NAMALWA (cell line): ENCODE measurements around the gene SLC36A3.
"Not testable (repeated sequence)": the region's sequence is repeated elsewhere in the genome, so short reads cannot be mapped to it uniquely, and the experiment has no call there.

Experiments
- DNase-seq: peaks from one replicate; pipeline ENCODE4 v3.0.0-alpha.2; 2015; ENCODE audit warnings: low spot score

SLC36A3 gene

DNA sequence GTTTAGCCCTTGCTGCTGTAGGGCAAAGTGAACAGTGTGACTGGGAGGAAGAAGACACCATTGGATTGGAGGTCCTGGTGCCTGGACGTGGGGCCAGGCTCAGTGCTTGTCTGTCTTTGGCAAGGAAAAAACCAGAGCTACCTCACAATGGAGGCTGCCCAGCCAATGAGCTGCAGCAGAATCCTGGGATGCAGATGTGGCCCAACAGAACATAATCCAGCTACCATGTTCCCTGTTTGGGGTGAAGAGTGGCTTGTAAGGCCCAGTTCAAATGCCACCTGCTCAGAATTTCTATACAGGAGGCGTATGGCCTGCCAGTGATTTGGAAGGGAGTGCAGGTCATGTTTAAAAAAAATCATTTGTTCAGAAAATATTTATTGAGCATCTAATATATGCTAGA lies at the start of gene SLC36A3:
Gene SLC36A3 (minus strand): TSS at position 101 of the 400 bp plus-strand sequence. CDS start 412 bp downstream, outside the sequence.
- no peak for DNase-seq

DNA sequence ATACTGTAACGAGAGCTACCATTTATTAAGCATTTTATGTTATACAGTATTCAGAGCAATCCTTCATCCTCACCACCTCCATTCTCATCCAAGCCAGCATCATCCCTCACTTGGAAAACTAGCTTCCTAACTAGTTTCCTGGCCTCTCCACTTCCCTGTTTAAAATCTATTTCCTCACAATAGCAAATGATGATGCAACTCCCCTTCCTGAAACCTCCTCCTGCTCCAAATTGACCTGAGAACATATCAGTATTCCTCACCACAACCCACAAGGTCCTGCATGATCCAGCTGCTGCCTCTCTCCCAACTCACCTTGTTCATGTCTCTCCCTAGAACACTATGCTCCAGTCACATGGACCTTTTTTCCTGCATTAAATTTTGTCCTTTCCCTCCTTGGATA lies 48.1 kb upstream of the SLC36A3 start:
- DNase-seq: no peak

DNA sequence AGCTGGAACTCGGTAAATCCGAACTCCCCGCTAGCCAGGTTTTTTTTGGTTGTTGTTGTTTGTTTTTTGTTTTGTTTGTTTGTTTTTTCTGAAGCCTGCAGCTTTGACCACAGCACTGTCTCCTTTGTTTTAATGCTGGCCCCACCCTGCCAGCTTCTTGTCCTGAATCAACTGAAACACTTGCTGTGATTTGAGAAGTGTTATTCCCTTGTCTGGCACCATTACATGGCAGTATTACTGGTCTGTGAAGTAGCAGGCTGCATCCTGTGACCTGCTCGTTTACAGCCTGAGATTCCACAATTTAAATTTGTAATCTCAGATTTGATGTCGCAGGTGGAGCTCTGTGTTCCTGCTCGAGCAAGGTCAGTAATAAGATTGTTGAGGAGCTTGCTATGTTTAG lies 45.2 kb upstream of the SLC36A3 start:
- no peak for DNase-seq

DNA sequence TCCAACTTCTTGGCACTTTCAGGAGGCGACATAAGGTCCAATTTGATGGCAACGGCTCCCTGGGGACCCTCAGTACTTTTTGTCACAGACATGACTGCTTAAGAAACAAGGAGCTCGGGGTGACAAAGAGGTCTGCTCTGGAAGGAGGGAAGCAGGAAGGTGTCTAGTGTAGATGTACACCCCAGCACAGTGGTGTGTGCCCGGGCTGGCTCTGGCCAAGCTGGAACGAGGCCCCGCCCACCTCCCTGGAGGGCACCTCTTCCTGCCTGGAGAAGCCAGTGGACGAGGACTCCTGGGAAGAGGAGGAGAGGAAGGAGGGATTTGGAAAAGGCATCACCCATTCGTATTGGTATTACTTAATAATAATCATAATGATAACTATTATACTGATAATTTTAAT lies 43.8 kb upstream of the SLC36A3 start, which contains the start of gene SLC36A2:
Gene SLC36A2 (minus strand): TSS at position 191 of the 400 bp plus-strand sequence. CDS start 99 bp downstream, at position 92.
- DNase-seq: no peak

DNA sequence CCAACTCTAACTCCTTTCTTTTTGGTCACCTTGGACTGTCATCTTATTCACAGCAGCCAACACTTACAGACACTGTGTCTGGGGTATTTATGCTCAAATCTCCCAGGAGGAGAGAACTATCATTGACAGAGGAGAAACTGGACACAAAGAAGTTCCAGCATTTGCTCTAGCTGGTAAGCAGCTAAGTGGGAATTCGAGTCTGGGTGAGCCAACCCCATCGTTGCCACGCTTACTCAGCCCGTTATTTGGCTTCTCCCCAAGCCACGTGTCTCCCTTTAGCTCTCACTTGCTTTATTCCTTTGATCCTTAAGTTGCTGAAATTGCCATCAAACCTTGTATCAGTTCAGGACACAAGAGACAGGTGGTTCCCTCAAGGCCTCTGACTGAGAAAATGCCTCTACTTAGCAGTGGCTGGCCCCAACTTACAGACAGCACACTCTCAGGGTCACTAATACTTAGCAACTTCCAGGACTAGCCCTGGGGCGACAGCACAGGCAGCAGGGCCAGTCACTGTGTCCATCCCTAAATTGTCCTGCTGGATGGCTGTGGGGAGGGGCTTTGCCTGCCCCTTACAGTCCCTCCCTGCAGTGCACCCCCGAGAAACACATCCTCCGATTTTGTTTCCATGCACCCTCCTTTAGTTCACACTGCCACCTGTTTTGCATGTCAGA lies 42.4 kb upstream of the SLC36A3 start:
- DNase-seq: no peak

DNA sequence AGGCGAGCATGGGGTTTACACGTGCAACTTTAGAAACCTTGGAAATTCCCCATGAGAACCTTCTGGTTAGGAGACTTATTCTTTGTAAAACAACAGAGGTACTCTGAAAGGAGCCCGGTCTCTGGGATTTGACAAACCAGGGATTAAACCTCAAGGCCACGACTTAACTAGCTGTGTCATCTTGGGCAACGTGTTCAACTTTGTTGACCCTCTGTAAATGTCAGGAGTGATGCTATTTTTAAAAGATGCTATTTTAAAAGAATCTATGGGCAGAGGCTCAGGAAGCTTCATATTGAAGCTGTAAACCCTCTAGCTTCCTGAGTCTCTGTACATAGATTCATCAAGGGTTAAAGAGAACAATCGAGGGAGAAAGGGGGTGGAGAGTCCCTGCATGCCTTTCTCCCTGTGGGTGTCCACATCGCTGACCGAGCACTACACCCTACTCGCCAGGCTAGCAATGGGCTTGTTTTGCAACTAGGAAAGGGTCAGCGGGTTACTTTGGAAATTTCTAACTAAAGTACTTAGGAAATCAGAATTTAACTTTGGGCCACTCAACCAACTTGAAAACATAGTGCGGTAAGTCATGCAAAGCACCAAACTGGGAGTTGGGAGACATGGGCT lies 41.7 kb upstream of the SLC36A3 start:
- DNase-seq: no peak

DNA sequence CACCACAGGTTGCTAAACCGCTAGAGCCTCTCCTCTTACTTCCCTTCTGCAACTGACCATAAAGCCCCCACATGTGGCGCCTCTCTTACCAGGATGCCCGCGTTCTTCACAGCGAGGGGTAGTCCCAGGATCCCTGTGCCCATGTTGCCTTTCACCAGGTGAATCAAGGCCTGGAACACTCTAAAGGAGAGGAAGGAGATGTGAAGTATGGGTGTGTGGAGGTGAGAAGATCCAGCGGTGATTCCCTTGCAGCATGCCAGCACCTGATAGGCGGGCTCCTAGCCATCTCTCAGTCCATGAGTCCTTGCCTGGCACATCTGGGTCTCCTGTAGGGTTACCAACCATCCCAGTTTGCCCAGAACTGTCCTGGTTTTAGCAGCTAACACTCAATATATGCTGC lies 40.5 kb upstream of the SLC36A3 start:
- DNase-seq: no peak

DNA sequence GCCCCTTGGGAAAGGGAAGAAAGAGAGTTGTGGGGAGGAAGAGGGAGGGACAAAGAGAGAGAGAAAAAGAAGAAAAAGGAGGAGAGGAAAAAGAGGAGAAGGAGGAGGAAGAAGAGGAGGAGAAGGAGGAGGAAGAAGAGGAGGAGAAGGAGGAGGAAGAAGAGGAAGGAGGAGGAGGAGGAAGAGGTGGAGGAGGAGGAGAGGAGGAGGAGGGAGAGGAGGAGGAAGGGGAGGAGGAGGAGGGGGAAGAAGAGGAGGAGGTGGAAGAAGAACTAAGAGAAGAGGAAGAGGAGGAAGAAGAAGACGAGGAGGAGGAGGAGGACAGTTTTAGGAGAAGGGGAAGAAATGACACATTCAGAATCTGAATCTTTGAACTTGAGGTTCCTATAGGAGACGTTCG lies 36.4 kb upstream of the SLC36A3 start:
- no peak for DNase-seq

DNA sequence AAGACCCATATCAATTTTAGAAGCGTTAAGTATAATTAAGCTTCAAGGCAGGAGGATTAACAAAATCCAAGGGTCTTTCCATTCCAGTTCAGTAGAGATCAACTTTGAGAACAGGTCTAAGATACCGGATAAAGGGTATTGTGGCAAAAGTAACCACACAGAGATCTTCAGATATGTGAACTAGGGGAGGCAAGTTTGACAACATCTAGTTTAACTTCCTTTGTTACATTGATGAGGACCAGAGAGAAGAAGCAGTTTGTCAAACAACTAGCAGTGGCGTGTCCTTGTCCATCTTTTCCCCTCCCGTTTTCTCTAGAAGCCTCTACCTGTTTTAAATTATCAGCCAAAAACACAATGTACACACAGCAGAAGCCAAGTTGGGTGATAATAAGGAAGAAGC lies 35.2 kb upstream of the SLC36A3 start:
- no peak for DNase-seq

DNA sequence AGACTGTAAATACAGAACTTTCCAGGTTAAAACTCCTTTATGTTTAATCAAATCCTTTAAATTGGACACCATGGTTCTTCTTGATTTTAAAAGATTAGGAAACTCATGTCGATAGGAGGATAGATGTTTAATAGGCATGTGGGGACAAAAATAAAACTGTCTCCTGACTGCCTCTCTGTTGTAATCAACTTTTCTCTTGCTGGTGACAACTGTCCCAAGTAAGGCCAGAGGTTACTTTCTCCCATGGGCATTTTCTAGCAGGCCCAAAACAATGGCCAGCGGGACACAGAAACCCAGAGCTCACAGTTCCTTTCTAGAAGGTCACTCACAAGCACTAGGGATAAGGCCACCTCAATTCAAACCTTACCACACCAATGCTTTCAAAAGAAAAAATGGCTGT lies 29.3 kb upstream of the SLC36A3 start:
- no peak for DNase-seq

DNA sequence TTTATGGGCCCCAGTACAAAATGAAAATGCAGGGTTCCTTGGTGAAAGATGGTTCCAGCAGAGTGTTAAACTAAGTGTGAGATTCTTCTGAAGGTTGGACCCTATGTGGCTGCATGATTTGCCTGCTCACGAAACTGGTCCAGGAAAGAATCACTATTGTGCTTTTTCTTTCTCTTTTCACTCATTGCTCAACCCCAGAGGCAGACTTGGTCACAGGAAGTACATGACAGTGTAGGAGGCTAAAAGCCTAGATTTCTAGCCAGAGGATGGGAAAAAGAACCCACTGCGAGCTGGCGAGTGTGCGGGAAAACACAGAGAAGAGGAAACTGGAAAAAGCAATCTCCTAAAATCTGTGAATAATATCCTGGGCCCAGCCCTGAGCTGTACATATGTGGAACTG lies 25.2 kb upstream of the SLC36A3 start:
- DNase-seq: no peak

DNA sequence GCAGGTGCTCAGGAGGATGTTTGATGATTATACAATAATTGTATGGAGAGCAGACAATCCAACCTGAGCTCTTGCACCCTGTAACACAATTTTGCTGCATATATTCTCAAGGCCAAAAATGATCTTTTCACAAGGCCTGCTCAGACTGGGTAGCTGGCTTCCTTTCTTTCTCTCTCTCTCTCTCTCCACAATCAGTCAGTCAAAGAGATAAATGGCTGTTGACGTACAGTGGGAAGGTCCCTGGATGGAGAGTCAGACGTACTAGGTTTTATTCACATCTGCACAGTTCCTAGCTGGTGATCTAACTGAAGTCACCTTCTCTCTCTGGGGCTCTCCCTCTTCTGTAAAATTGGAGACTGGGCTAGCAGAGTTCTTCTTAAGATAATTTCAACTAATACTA lies 24.0 kb upstream of the SLC36A3 start:
- no peak for DNase-seq

DNA sequence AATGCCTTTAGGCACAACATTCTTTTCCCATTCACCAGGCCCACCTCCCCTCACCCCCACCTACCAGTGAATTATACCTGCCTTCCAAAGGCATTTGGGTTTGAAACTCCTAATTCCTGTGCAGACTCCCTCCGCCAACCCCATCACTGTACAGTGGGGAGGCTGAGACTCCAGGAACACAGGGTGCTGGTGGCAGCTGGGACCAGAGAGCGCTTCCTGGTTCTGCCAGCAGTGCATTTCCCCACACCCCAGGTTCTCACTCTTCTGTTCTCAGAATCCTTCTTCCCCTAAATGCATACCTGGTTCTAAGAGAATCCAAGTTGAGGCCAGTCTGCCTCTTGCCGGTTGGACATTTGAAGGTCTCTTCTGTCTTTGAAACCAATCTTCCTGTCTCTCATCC lies 22.7 kb upstream of the SLC36A3 start:
- DNase-seq: no peak

DNA sequence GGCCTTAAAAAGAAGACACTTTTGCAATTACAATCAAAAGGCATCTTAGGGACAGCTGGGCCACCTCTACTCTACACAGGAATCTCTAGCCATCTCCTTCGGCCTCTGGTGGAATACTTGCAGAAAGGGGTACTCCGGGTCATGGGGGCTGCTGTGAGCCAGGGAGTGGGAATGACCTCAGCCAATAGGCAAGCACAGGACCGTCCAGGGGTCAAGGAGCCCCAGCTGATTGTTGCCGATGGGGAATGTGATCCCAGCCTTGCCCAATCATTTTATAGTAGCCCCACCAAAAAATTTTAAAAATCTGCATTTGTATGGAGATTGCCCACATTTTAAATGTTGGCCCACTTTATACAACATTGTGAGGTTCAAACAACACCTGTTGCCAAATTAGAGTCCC lies 16.9 kb upstream of the SLC36A3 start:
- no peak for DNase-seq

DNA sequence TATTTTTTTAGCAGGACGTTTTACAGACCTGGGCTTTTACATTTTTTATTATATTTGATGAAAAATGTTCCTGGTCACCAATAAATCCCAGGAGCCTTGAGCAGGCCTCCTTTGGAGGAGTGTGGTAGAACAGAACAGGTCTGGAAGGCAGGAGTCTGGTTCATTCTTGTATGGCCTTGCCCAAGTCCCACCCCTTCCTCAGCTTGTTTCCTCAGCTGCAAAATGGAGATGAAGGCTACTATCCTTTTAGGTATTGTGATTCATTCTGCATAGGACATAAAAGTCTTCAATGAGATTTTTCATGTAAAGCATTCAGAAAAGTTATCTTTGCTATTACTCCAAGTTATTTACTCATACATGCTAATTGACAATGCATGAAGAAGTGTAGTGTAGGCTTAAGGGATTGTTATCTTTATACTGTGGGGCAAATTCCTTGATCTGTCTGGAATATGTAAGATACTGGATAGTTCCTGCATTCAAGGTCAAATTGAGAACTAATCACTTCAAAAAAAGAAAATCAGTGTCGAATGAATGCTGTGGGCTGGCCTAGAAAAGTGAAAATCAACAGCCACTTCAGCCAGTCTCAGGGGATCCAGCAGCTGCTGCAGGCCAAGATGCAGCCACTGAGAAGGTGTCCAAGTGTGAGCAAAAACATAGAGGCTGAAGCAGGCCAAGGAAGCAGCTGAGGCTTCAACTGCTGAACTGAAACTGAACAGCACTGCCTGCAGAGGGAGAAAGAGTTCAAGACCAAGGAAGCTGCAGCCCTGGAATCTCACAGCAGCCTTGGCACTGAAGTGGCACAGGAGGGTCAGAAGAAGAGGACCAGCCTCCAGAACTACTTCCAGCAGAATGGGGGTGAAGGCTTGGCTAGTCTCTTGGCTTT lies 15.5 kb upstream of the SLC36A3 start:
- peak; percentile 72 for DNase-seq

DNA sequence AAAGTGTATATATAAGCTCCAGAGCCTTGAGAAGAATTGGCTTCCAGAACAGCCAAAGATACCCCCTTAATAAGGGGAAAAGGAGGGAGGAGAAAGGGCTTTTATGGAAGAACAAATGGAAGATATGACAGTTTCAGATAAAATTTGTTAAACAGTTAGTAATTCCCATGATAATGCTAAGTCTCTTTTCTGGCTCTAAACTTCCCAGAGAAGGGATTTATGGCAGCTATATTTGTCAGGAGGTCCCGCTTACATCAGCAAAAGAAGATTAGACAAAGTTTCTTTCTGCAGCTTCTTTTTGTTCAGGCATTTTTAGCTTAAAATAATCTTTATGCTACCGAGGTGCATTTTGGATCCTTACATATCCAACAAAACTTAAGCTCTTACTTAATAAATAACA lies 14.3 kb upstream of the SLC36A3 start:
- no peak for DNase-seq

DNA sequence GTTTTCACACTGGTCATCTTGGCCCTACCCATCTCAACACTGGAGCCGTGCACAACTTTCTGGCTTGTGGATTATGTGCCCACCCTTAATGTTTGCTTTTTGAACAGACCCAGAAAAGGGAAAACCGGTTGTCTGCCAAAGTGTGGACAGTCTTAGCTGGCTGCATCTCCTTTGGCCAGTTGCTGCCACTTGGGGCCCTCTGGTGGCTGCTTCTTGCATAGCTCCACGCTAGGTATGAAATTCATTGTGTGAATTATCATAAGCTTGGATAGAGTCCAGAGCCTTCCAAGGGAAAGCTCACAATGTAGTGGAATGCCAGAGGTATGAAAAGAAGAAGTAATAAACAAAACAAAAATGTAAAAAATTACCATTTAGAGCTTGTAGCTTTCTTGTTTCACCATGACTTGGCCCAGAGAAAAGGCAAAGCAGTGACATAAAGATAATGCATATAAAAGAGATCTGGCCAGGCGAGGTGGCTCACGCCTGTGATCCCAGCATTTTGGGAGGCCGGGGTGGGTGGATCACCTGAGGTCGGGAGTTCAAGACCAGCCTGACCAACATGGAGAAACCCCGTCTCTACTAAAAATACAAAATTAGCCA lies 12.5 kb upstream of the SLC36A3 start:
- peak; percentile 71 for DNase-seq

DNA sequence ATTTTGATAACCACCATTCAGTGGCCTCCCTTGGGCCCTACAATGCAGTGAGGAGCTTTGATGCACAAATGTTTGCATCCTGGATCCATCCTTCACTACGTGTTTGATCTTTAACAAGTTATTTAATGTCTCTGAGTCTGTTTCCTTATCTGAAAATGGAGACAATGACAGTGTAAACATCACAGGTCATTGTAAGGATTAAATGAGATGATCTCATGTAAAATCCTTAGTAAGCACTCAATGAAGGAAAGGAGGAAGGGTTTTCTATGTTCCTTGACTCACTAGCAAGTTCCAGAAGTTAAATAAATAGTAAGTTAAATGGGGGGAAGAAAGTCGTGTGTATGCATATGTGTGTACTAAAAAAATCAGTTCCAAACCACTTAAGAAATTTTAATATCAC lies 9.8 kb upstream of the SLC36A3 start:
- DNase-seq: no peak

DNA sequence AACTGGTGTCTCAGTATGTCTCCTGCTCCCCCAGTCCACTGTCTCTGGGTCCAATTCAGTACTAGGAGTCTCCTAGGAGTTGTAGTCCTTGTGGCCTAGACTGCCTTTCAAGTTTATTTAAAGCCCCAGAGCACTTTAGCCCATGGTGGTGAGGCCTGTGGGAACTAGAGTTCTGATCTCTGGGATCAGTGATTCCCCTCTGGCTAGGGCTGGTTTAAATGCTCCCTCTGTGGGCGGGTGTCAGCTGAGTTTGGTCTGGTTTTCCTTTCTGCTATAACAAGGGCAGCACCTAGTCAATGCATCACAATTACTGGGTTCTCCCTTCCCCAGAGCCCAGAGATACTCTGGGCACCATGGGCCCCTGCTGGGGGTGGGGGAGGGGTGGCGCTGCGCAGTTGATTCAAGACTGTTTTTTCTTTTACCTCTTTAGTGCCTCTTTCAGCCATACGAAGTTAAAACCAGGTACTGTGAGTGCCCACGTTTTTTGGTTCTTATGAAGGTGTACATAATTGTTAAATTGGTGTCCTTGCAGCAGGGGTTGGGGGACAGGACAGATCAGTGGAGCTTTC lies 9.3 kb upstream of the SLC36A3 start:
- no peak for DNase-seq

DNA sequence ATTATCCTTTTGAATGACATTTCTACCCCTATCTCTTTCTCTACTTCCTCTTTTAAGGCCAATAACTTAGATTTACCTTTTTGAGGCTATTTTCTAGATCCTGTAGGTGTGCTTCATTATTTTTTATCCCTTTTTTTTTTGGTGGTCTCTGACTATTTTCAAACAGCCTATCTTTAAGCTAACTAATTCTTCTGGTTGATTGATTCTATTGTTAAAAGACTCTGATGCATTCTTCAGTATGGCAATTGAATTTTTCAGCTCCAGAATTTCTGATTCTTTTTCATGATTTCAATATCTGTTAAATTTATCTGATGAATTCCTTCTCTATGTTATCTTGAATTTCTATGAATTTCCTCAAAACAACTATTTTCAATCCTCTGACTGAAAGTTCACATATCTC lies 7.4 kb upstream of the SLC36A3 start:
- no peak for DNase-seq

DNA sequence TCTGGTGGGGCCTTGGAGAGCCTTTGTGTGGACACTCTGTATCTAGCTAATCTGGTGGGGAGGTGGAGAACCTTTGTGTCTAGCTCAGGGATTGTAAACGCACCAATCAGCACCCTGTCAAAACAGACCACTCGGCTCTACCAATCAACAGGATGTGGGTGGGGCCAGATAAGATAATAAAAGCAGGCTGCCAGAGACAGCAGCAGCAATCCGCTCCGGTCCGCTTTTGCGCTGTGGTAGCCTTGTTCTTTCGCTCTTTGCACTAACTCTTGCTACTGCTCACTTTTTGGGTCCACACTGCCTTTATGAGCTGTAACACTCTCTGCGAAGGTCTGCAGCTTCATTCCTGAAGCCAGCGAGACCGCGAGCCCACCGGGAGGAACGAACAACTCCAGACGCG lies 6.3 kb upstream of the SLC36A3 start:
- DNase-seq: not testable (repeated sequence)

DNA sequence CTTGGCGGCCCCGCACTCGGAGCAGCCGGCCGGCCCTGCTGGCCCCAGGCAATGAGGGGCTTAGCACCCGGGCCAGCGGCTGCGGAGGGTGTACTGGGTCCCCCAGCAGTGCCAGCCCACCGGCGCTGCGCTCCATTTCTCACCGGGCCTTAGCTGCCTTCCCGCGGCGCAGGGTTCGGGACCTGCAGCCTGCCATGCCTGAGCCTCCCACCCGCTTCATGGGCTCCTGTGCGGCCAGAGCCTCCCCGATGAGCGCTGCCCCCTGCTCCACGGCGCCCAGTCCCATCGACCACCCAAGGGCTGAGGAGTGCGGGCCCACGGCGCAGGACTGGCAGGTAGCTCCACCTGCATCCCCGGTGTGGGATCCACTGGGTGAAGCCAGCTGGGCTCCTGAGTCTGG lies 5.7 kb upstream of the SLC36A3 start:
- not testable (repeated sequence) for DNase-seq
